Measurements from ENCODE around the gene MXRA5.
"Not testable (repeated sequence)": the region's sequence is repeated elsewhere in the genome, so short reads cannot be mapped to it uniquely, and the experiment has no call there.

The MXRA5 gene

GRCh38 chrX:3351276-3351675 lies 4.8 kb upstream of the MXRA5 start:
- Mint-ChIP-seq H3K27ac (no peak overlapping the region), H3K4me3 (no peak overlapping the region), H3K36me3 (no peaks in the 10 kb centered on the region), H3K4me1 (no peaks in the 10 kb centered on the region), H3K9me3 (no peaks in the 10 kb centered on the region)
- DNase-seq (ENCODE audit: low spot score in 2 of 2) (no peak), ATAC-seq (no peak)

GRCh38 chrX:3348191-3348590 lies 1.7 kb upstream of the MXRA5 start:
- Mint-ChIP-seq H3K4me1 (no peaks in the 10 kb centered on the region), H3K36me3 (no peaks in the 10 kb centered on the region), H3K27ac (no peak overlapping the region), H3K4me3 (no peak overlapping the region), H3K9me3 (no peaks in the 10 kb centered on the region)
- DNase-seq (ENCODE audit: low spot score in 2 of 2) (no peak), ATAC-seq (no peak)

- ATAC-seq, result no peak
- Mint-ChIP-seq H3K4me1 (no peaks in the 10 kb centered on the region), H3K4me3 (no peak overlapping the region), H3K36me3 (no peaks in the 10 kb centered on the region), H3K27ac (no peak overlapping the region), H3K9me3 (no peaks in the 10 kb centered on the region)
- DNase-seq (ENCODE audit: low spot score in 2 of 2), result no peak
Measured at GRCh38 chrX:3345281-3346191, 916 bp downstream of the MXRA5 start.

- not testable (repeated sequence) for H3K4me3 Mint-ChIP-seq; DNase-seq (ENCODE audit: low spot score in 2 of 2); H3K36me3 Mint-ChIP-seq; ATAC-seq; H3K4me1 Mint-ChIP-seq; H3K27ac Mint-ChIP-seq; H3K9me3 Mint-ChIP-seq
Measured at GRCh38 chrX:3343569-3343968, 2.9 kb downstream of the MXRA5 start.

- Mint-ChIP-seq H3K27ac (no peak overlapping the region), H3K4me3 (no peak overlapping the region), H3K4me1 (no peaks in the 10 kb centered on the region), H3K36me3 (no peaks in the 10 kb centered on the region), H3K9me3 (no peaks in the 10 kb centered on the region)
- ATAC-seq (no peak), DNase-seq (ENCODE audit: low spot score in 2 of 2) (no peak)
Measured at GRCh38 chrX:3340016-3340415, 6.4 kb downstream of the MXRA5 start.

- ATAC-seq (no peak), DNase-seq (ENCODE audit: low spot score in 2 of 2) (no peak)
- Mint-ChIP-seq H3K4me1 (no peaks in the 10 kb centered on the region), H3K4me3 (no peak overlapping the region), H3K36me3 (no peaks in the 10 kb centered on the region), H3K27ac (no peak overlapping the region), H3K9me3 (no peaks in the 10 kb centered on the region)
Measured at GRCh38 chrX:3326681-3327080, 19.8 kb downstream of the MXRA5 start.

GRCh38 chrX:3320471-3321046 lies 25.9 kb downstream of the MXRA5 start:
- H3K36me3 Mint-ChIP-seq, result no peaks in the 10 kb centered on the region

GRCh38 chrX:3317191-3317718 lies 29.2 kb downstream of the MXRA5 start:
- Mint-ChIP-seq H3K27ac (no peak overlapping the region), H3K9me3 (no peaks in the 10 kb centered on the region), H3K36me3 (no peaks in the 10 kb centered on the region), H3K4me3 (no peak overlapping the region), H3K4me1 (no peaks in the 10 kb centered on the region)
- DNase-seq (ENCODE audit: low spot score in 2 of 2) (no peak), ATAC-seq (no peak)

More at GRCh38 chrX:3320471-3321046, 25.9 kb downstream of the MXRA5 start:
- Mint-ChIP-seq H3K27ac (no peak overlapping the region), H3K4me1 (no peaks in the 10 kb centered on the region), H3K4me3 (no peak overlapping the region), H3K9me3 (no peaks in the 10 kb centered on the region)
- no peak for DNase-seq (ENCODE audit: low spot score in 2 of 2)
- no peak for ATAC-seq

GRCh38 chrX:3312109-3312508 lies 34.3 kb downstream of the MXRA5 start:
- DNase-seq (ENCODE audit: low spot score in 2 of 2), result no peak
- no peaks in the 10 kb centered on the region for H3K36me3 Mint-ChIP-seq

GRCh38 chrX:3307881-3308280 lies 38.6 kb downstream of the MXRA5 start:
- Mint-ChIP-seq H3K27ac (no peak overlapping the region), H3K36me3 (no peaks in the 10 kb centered on the region), H3K4me1 (no peaks in the 10 kb centered on the region), H3K9me3 (no peaks in the 10 kb centered on the region), H3K4me3 (no peak overlapping the region)
- DNase-seq (ENCODE audit: low spot score in 2 of 2) (no peak), ATAC-seq (no peak)

More at GRCh38 chrX:3312109-3312508, 34.3 kb downstream of the MXRA5 start:
- H3K9me3 Mint-ChIP-seq, result no peaks in the 10 kb centered on the region
- no peak overlapping the region for H3K27ac Mint-ChIP-seq
- H3K4me3 Mint-ChIP-seq, result no peak overlapping the region
- no peak for ATAC-seq
- no peaks in the 10 kb centered on the region for H3K4me1 Mint-ChIP-seq

- no peak for DNase-seq (ENCODE audit: low spot score in 2 of 2)
- H3K36me3 Mint-ChIP-seq, result no peaks in the 10 kb centered on the region
- H3K27ac Mint-ChIP-seq, result no peak overlapping the region
- H3K9me3 Mint-ChIP-seq, result no peaks in the 10 kb centered on the region
- no peaks in the 10 kb centered on the region for H3K4me1 Mint-ChIP-seq
- no peak for ATAC-seq
- no peak overlapping the region for H3K4me3 Mint-ChIP-seq
Measured at GRCh38 chrX:3299636-3300035, 46.8 kb downstream of the MXRA5 start.

- Mint-ChIP-seq H3K27ac (no peak overlapping the region), H3K9me3 (no peaks in the 10 kb centered on the region), H3K4me3 (no peak overlapping the region), H3K4me1 (no peaks in the 10 kb centered on the region), H3K36me3 (no peaks in the 10 kb centered on the region)
- ATAC-seq, result no peak
- no peak for DNase-seq (ENCODE audit: low spot score in 2 of 2)
Measured at GRCh38 chrX:3295731-3296130, 50.7 kb downstream of the MXRA5 start.

- H3K4me3 Mint-ChIP-seq, result no peak overlapping the region
- no peak for ATAC-seq
- H3K27ac Mint-ChIP-seq, result no peak overlapping the region
- no peaks in the 10 kb centered on the region for H3K4me1 Mint-ChIP-seq
- no peaks in the 10 kb centered on the region for H3K36me3 Mint-ChIP-seq
- no peak for DNase-seq (ENCODE audit: low spot score in 2 of 2)
- H3K9me3 Mint-ChIP-seq, result no peaks in the 10 kb centered on the region
Measured at GRCh38 chrX:3293251-3293650, 53.2 kb downstream of the MXRA5 start.

GRCh38 chrX:3290561-3290960 lies 55.9 kb downstream of the MXRA5 start:
- no peak for ATAC-seq

GRCh38 chrX:3286196-3286945 lies 60.1 kb downstream of the MXRA5 start:
- H3K27ac Mint-ChIP-seq, result no peak overlapping the region
- DNase-seq (ENCODE audit: low spot score in 2 of 2), result no peak
- no peak for ATAC-seq
- H3K9me3 Mint-ChIP-seq, result no peaks in the 10 kb centered on the region
- H3K4me3 Mint-ChIP-seq, result no peak overlapping the region
- H3K36me3 Mint-ChIP-seq, result no peaks in the 10 kb centered on the region
- H3K4me1 Mint-ChIP-seq, result no peaks in the 10 kb centered on the region

More at GRCh38 chrX:3290561-3290960, 55.9 kb downstream of the MXRA5 start:
- Mint-ChIP-seq H3K9me3 (no peaks in the 10 kb centered on the region), H3K36me3 (no peaks in the 10 kb centered on the region), H3K27ac (no peak overlapping the region), H3K4me1 (no peaks in the 10 kb centered on the region), H3K4me3 (no peak overlapping the region)
- DNase-seq (ENCODE audit: low spot score in 2 of 2), result no peak
